ENCODE results near the gene ARHGAP19.

ARHGAP19 gene

DNA sequence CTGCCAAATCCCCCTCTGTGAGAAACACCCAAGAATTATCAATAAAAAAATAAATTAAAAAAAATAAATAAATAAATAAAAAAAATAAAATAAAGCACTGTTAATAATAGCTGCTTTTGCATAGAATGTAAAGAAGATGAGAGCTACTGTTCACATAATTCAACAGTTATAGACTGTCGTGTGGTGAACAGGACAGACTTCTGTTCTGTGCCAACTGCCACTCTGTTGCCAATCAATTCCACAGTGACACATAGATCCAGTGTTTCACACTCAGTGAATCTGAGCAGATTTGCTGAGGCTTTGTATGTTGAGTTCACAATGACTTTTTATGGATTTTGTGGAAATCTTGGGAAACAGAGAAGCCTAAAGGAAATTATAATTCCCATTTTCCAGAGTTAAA, 14.9 kb downstream of the ARHGAP19 start:
- peak overlapping the region; percentile 34 for H3K9ac ChIP-seq (ENCODE audit: low read length)
- H3K9me3 ChIP-seq (ENCODE audit: insufficient read depth, low read length), result no peaks in the 10 kb centered on the region
- no peaks in the 10 kb centered on the region for H4K20me1 ChIP-seq (ENCODE audit: low read depth, low read length)
- no peaks in the 10 kb centered on the region for H3K27me3 ChIP-seq (ENCODE audit: low read length)
- H3K36me3 ChIP-seq (ENCODE audit: low read length), result no peaks in the 10 kb centered on the region
- H3K9me2 ChIP-seq (replicated peaks; ENCODE audit: insufficient read depth, low read length), result no peaks in the 10 kb centered on the region
- no peak overlapping the region for H3K4me3 ChIP-seq (ENCODE audit: insufficient read depth, low read length, poor library complexity, severe bottlenecking)
- no peak for TF ChIP-seq EZH2phosphoT487 (conservative IDR thresholded peaks at IDR 0.05; ENCODE audit: low read length)
- TF ChIP-seq, protein P1, sequence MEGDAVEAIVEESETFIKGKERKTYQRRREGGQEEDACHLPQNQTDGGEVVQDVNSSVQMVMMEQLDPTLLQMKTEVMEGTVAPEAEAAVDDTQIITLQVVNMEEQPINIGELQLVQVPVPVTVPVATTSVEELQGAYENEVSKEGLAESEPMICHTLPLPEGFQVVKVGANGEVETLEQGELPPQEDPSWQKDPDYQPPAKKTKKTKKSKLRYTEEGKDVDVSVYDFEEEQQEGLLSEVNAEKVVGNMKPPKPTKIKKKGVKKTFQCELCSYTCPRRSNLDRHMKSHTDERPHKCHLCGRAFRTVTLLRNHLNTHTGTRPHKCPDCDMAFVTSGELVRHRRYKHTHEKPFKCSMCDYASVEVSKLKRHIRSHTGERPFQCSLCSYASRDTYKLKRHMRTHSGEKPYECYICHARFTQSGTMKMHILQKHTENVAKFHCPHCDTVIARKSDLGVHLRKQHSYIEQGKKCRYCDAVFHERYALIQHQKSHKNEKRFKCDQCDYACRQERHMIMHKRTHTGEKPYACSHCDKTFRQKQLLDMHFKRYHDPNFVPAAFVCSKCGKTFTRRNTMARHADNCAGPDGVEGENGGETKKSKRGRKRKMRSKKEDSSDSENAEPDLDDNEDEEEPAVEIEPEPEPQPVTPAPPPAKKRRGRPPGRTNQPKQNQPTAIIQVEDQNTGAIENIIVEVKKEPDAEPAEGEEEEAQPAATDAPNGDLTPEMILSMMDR (IDR thresholded peaks at IDR 0.05; ENCODE audit: insufficient read depth, low read length, poor library complexity, severe bottlenecking), result no peak
- peak overlapping the region; percentile 66 for H3K27ac ChIP-seq (ENCODE audit: low read depth, low read length)
- H2AFZ ChIP-seq (ENCODE audit: low read depth, low read length, severe bottlenecking), result no peak overlapping the region
- peaks cover 16% of the 10 kb centered on the region; the same call in 1 of the 2 replicates for H3F3A ChIP-seq (ENCODE audit: insufficient read depth)
- H3K79me2 ChIP-seq (ENCODE audit: insufficient read depth, low read length), result peaks cover 68% of the 10 kb centered on the region
- peak overlapping the region; percentile 63 for H3K4me2 ChIP-seq (ENCODE audit: low read depth, low read length, poor library complexity, severe bottlenecking)

DNA sequence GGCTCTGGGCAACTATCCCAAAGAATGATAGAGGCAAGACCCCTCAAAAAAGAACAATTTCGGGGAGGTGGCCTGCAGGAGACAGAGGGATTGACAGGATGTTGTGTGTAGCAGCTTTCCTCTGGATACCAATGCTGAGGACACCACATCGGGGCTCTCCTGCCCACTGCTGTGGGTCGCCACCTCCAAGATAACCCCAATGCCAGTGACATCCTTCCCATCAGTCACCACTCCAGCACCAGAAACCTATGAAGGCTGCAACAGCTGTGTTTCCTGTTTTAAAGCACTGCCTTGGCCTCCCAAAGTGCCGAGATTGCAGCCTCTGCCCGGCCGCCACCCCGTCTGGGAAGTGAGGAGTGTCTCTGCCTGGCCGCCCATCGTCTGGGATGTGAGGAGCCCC, 17.6 kb downstream of the ARHGAP19 start:
- H3K4me2 ChIP-seq (ENCODE audit: low read depth, low read length, poor library complexity, severe bottlenecking), result peak overlapping the region; percentile 28
- H3F3A ChIP-seq (ENCODE audit: insufficient read depth), result peaks cover 14% of the 10 kb centered on the region; the same call in 1 of the 2 replicates
- TF ChIP-seq EZH2phosphoT487 (conservative IDR thresholded peaks at IDR 0.05; ENCODE audit: low read length), result no peak
- TF ChIP-seq, protein P1 (IDR thresholded peaks at IDR 0.05; ENCODE audit: insufficient read depth, low read length, poor library complexity, severe bottlenecking), result no peak
- no peaks in the 10 kb centered on the region for H3K27me3 ChIP-seq (ENCODE audit: low read length)
- H3K4me3 ChIP-seq (ENCODE audit: insufficient read depth, low read length, poor library complexity, severe bottlenecking), result no peak overlapping the region
- H3K9me3 ChIP-seq (ENCODE audit: insufficient read depth, low read length), result no peaks in the 10 kb centered on the region
- H3K36me3 ChIP-seq (ENCODE audit: low read length), result no peaks in the 10 kb centered on the region
- H3K9me2 ChIP-seq (replicated peaks; ENCODE audit: insufficient read depth, low read length), result no peaks in the 10 kb centered on the region
- H3K27ac ChIP-seq (ENCODE audit: low read depth, low read length), result peak overlapping the region; percentile 25
- no peak overlapping the region for H2AFZ ChIP-seq (ENCODE audit: low read depth, low read length, severe bottlenecking)
- peaks cover 55% of the 10 kb centered on the region for H3K79me2 ChIP-seq (ENCODE audit: insufficient read depth, low read length)
- no peaks in the 10 kb centered on the region for H4K20me1 ChIP-seq (ENCODE audit: low read depth, low read length)
- H3K9ac ChIP-seq (ENCODE audit: low read length), result no peak overlapping the region

DNA sequence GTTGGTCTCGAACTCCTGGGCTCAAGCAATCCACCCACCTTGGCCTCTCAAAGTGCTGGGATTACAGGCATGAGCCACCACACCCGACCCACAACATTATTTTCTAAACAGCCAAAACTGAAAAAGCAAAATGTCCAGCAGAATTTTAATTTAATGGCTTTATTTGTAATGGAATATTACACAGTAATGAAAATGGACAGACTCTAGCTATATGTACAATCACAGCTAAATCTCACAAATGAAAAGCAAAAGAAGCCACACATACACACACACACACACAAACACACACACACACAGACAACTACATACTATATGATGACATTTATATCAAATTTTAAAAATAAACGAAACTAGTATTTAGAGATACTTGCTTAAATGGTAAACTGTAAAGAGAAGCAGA, 18.7 kb downstream of the ARHGAP19 start:
- H2AFZ ChIP-seq (ENCODE audit: low read depth, low read length, severe bottlenecking), result no peak overlapping the region
- peaks cover 54% of the 10 kb centered on the region for H3K79me2 ChIP-seq (ENCODE audit: insufficient read depth, low read length)
- TF ChIP-seq EZH2phosphoT487 (conservative IDR thresholded peaks at IDR 0.05; ENCODE audit: low read length), result no peak
- TF ChIP-seq, protein P1 (IDR thresholded peaks at IDR 0.05; ENCODE audit: insufficient read depth, low read length, poor library complexity, severe bottlenecking), result no peak

More for the DNA sequence above, 18.7 kb downstream of the ARHGAP19 start:
- Histone ChIP-seq H3K36me3 (ENCODE audit: low read length) (no peaks in the 10 kb centered on the region), H3K9me2 (replicated peaks; ENCODE audit: insufficient read depth, low read length) (no peaks in the 10 kb centered on the region), H3K27ac (ENCODE audit: low read depth, low read length) (no peak overlapping the region), H3K9me3 (ENCODE audit: insufficient read depth, low read length) (no peaks in the 10 kb centered on the region), H3K27me3 (ENCODE audit: low read length) (no peaks in the 10 kb centered on the region), H3K4me3 (ENCODE audit: insufficient read depth, low read length, poor library complexity, severe bottlenecking) (no peak overlapping the region), H4K20me1 (ENCODE audit: low read depth, low read length) (no peaks in the 10 kb centered on the region), H3F3A (ENCODE audit: insufficient read depth) (peaks cover 4% of the 10 kb centered on the region; the same call in 1 of the 2 replicates), H3K9ac (ENCODE audit: low read length) (no peak overlapping the region), H3K4me2 (ENCODE audit: low read depth, low read length, poor library complexity, severe bottlenecking) (no peak overlapping the region)
